Activated B cell treated with CpG ODN at 0.5 μM for 24 hours (primary cell): ENCODE measurements around the gene SERGEF. TPM values are rescaled to one million over a fixed set of nuclear protein-coding genes. Genes with fewer than 3 reads are reported as not detected.

Experiments used
- ATAC-seq: fragments of 200-7000 bp; cut with Tn5 transposase; one replicate; pipeline ENCODE4 v1.10.0; 2021; ENCODE audit warnings: low read depth, mild to moderate bottlenecking, moderate library complexity
- CTCF ChIA-PET: fragments of 350-600 bp; sonication (Branson Sonifier 250); formaldehyde crosslinking; loops from one replicate; lab custom pipeline; 2021; ENCODE audit warnings: antibody characterized with exemption; lab: Charles Lee
- POLR2A ChIA-PET: fragments of 350-600 bp; sonication (Branson Sonifier 250); formaldehyde crosslinking; loops from one replicate; lab custom pipeline; 2021; ENCODE audit warnings: antibody characterized with exemption; lab: Charles Lee
- DNase-seq: peaks from one replicate; pipeline ENCODE4 v3.0.0; 2022
- H3K27ac Mint-ChIP-seq: one replicate; pipeline ENCODE4 v1.8.0; 2020; ENCODE audit warnings: mixed read lengths
- H3K27me3 Mint-ChIP-seq: one replicate; pipeline ENCODE4 v1.8.0; 2021; ENCODE audit warnings: mixed read lengths
- H3K36me3 Mint-ChIP-seq: one replicate; pipeline ENCODE4 v1.8.0; 2021; ENCODE audit warnings: low read depth, mixed read lengths
- H3K4me1 Mint-ChIP-seq: one replicate; pipeline ENCODE4 v1.8.0; 2021; ENCODE audit warnings: mixed read lengths
- H3K4me3 Mint-ChIP-seq: one replicate; pipeline ENCODE4 v1.8.0; 2020; ENCODE audit warnings: mild to moderate bottlenecking, mixed read lengths
- H3K9me3 Mint-ChIP-seq: one replicate; pipeline ENCODE4 v1.8.0; 2020; ENCODE audit warnings: mixed read lengths
- CTCF ChIP-seq: fragments of 200-600 bp; IDR thresholded peaks from one replicate; pipeline ENCODE4 v1.8.0; 2022; ENCODE audit warnings: antibody characterized with exemption, mild to moderate bottlenecking
- intact Hi-C: fragments of 100-400 bp; cut with micrococcal nuclease; formaldehyde crosslinking; loops from one replicate; pipeline ENCODE4 v1.15.1; 2024
- total RNA-seq: library from RNA; stranded (reverse); gene quantifications from 2 replicates; pipeline ENCODE4 v1.2.3, GENCODE V29; 2022

SERGEF gene
- total RNA-seq, 1 donor from 2014 or later: 38.4 TPM

GRCh38 chr11:17786824-17787525 lies 225.9 kb downstream of the SERGEF start:
- TF ChIP-seq CTCF: no peak
- Mint-ChIP-seq H3K27ac (no peak overlapping the region), H3K9me3 (no peaks in the 10 kb centered on the region), H3K4me1 (no peaks in the 10 kb centered on the region), H3K4me3 (no peak overlapping the region), H3K27me3 (no peaks in the 10 kb centered on the region), H3K36me3 (peaks cover 12% of the 10 kb centered on the region)
- no peak for DNase-seq
- ChIA-PET CTCF (no interaction called here), POLR2A (interaction anchor here (0.8 kb wide), 1 partner anchor 47 kb away, joined by 3 read pairs; no protein-coding TSS in a partner anchor)
- intact Hi-C loops: no loop called here
- no peak for ATAC-seq

GRCh38 chr11:17783878-17784277 lies 229.0 kb downstream of the SERGEF start:
- no peak overlapping the region for H3K27ac Mint-ChIP-seq
- H3K9me3 Mint-ChIP-seq: no peaks in the 10 kb centered on the region
- CTCF ChIA-PET: interaction anchor here (0.6 kb wide), 1 partner anchor 200 kb away, joined by 5 read pairs; no protein-coding TSS in a partner anchor
- intact Hi-C loops: no loop called here
- H3K27me3 Mint-ChIP-seq: no peaks in the 10 kb centered on the region
- POLR2A ChIA-PET: no interaction called here
- H3K36me3 Mint-ChIP-seq: peaks cover 12% of the 10 kb centered on the region
- H3K4me1 Mint-ChIP-seq: no peaks in the 10 kb centered on the region
- TF ChIP-seq CTCF: no peak
- ATAC-seq (no peak), DNase-seq (no peak)
- no peak overlapping the region for H3K4me3 Mint-ChIP-seq

DNA sequence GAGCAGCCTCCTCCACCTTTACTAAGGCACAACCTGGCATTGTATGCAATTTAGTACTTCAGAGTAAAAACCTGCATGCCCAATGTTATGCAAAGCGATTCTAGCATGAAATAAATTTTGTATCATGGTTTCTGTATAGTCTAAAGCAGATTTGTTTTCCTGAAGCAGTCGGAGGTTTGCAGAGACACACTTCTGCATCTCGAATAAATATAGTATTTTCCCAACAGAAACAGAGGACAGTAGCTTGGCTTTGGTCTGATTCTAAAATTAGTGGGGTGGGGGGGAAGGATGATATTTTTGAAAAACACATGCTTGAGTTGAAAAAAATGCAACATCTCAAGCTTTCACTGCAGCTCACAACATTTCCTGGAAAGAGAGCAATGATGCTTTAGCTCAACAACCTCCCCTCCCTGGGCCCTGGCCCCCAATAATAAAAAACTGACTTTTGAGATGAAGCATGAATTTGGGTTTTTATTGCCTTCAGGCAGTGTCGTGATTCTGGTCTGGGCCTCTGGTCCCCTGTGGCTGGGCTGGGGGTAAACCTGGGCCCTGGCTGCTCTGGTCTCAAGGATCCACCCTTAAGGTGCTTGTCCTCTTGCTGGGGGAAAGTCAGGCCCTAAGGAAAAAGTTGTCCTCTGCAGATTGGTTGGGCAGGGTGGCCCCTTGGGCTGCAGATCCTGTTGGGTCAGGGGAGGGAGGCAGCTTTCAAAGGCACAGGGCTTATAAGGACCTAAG lies 230.1 kb downstream of the SERGEF start:
- no peaks in the 10 kb centered on the region for H3K4me1 Mint-ChIP-seq
- ChIA-PET CTCF (no interaction called here), POLR2A (no interaction called here)
- peaks cover 8% of the 10 kb centered on the region for H3K36me3 Mint-ChIP-seq
- no peak overlapping the region for H3K4me3 Mint-ChIP-seq
- no peaks in the 10 kb centered on the region for H3K9me3 Mint-ChIP-seq
- no peaks in the 10 kb centered on the region for H3K27me3 Mint-ChIP-seq
- no peak for ATAC-seq
- H3K27ac Mint-ChIP-seq: no peak overlapping the region
- DNase-seq: no peak
- intact Hi-C loops: no loop called here
- no peak for TF ChIP-seq CTCF

GRCh38 chr11:17782145-17782544 lies 230.7 kb downstream of the SERGEF start:
- ChIA-PET CTCF (no interaction called here), POLR2A (no interaction called here)
- no peaks in the 10 kb centered on the region for H3K27me3 Mint-ChIP-seq
- peaks cover 4% of the 10 kb centered on the region for H3K36me3 Mint-ChIP-seq
- DNase-seq (no peak), ATAC-seq (no peak)
- H3K27ac Mint-ChIP-seq: no peak overlapping the region
- H3K4me1 Mint-ChIP-seq: no peaks in the 10 kb centered on the region
- no peak overlapping the region for H3K4me3 Mint-ChIP-seq
- TF ChIP-seq CTCF: no peak
- H3K9me3 Mint-ChIP-seq: no peaks in the 10 kb centered on the region
- intact Hi-C loops: no loop called here

DNA sequence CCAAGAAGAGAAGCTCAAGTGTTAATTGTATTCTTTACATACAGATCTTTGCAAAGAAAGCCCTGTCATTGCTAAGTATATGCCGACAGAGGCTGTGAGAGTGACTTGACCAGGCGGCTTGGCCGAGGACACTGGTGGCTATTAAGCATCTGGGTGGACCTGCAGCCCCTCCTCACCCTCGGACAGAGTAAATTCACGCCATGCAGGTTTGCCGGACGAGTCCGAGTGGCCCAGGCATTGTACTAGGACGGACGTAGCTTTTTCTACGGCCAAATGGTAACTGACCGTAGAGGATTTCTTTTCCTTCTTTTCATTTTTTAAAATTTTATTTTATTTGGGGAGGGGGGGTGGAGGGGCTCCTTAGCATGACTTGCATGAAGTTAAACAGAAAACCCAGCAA lies 231.2 kb downstream of the SERGEF start:
- Mint-ChIP-seq H3K4me1 (no peaks in the 10 kb centered on the region), H3K9me3 (no peaks in the 10 kb centered on the region), H3K36me3 (peaks cover 2% of the 10 kb centered on the region), H3K27me3 (no peaks in the 10 kb centered on the region), H3K27ac (no peak overlapping the region), H3K4me3 (no peak overlapping the region)
- ChIA-PET CTCF (no interaction called here), POLR2A (no interaction called here)
- no peak for TF ChIP-seq CTCF
- ATAC-seq (no peak), DNase-seq (no peak)
- intact Hi-C loops: no loop called here
